ENCODE data around the gene KLK1. TPM values are rescaled to one million over a fixed set of nuclear protein-coding genes. Genes with fewer than 3 reads are reported as not detected.
"Not testable (repeated sequence)": the region's sequence is repeated elsewhere in the genome, so short reads cannot be mapped to it uniquely, and the experiment has no call there.

The KLK1 gene
- polyA plus RNA-seq, 1 experiment: 0.15 TPM

DNA sequence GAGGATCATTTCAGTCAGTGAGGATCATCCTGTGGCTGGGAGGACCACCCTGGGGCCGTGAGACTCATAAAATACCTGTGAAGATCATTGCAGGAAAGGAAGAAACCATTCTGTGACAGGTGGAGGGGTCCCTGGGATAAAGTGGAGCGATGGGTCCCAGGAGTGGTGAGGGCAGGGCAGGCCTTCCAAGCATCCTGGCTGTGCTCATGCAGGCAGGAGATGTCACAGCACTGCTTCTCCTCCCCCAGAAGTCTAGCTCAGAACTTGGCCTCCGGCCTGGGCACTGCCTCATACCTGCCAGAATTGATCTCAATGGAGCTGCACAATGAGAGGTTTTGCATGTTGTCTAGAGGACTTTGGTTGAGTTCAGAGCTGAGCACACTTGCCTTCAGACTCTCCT, 11.1 kb downstream of the KLK1 start:
- CTCF ChIA-PET: no interaction called here
- POLR2A ChIA-PET: no interaction called here
- Histone ChIP-seq H3K36me3 (ENCODE audit: control insufficient read depth, insufficient read depth, low read length) (no peaks in the 10 kb centered on the region), H3K4me3 (ENCODE audit: low read depth, low read length) (no peak overlapping the region), H3K27me3 (ENCODE audit: control insufficient read depth, insufficient read depth, low read length) (no peaks in the 10 kb centered on the region)
- no peak for DNase-seq (ENCODE audit: low read depth)
- TF ChIP-seq, protein P1, sequence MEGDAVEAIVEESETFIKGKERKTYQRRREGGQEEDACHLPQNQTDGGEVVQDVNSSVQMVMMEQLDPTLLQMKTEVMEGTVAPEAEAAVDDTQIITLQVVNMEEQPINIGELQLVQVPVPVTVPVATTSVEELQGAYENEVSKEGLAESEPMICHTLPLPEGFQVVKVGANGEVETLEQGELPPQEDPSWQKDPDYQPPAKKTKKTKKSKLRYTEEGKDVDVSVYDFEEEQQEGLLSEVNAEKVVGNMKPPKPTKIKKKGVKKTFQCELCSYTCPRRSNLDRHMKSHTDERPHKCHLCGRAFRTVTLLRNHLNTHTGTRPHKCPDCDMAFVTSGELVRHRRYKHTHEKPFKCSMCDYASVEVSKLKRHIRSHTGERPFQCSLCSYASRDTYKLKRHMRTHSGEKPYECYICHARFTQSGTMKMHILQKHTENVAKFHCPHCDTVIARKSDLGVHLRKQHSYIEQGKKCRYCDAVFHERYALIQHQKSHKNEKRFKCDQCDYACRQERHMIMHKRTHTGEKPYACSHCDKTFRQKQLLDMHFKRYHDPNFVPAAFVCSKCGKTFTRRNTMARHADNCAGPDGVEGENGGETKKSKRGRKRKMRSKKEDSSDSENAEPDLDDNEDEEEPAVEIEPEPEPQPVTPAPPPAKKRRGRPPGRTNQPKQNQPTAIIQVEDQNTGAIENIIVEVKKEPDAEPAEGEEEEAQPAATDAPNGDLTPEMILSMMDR (IDR thresholded peaks at IDR 0.05; ENCODE audit: insufficient read depth, low read depth, low read length): no peak

DNA sequence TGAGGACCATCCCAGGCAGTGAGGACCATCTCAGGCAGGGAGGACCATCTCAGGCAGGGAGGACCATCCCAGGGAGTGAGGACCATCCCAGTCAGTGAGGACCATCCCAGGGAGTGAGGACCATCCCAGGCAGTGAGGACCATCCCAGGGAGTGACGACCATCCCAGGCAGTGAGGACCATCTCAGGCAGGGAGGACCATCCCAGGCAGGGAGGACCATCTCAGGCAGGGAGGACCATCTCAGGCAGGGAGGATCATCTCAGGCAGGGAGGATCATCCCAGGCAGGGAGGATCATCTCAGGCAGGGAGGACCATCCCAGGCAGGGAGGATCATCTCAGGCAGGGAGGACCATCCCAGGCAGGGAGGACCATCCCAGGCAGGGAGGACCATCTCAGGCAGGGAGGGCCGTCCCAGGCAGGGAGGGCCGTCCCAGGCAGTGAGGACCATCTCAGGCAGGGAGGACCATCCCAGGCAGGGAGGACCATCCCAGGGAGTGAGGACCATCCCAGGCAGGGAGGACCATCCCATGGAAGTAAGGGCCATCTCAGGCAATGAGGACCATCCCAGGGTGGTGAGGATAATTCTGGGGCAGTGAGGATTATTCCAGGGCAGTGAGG, 11.9 kb downstream of the KLK1 start:
- H3K4me3 ChIP-seq (ENCODE audit: low read depth, low read length); DNase-seq (ENCODE audit: low read depth); H3K36me3 ChIP-seq (ENCODE audit: control insufficient read depth, insufficient read depth, low read length); H3K27me3 ChIP-seq (ENCODE audit: control insufficient read depth, insufficient read depth, low read length); POLR2A ChIA-PET; CTCF ChIA-PET: not testable (repeated sequence)

DNA sequence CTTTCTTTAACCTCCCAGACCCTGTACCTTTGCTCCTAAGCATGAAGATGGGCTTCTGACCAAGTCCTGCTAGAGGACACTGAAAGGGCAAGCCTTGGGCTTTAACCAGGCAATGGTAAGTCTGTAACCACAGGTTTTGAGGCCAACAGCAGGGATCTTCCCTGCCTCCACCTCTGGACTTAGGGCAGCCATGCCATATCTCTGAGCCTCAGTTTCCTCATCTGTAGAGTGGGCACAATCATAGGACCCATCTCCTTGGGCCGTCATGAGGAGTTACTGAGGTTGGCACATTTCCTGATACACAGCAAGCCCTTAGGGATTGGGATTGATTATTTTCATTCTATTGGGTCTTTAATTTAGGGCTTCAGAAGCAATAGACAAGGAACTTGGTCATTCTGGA, 14.7 kb downstream of the KLK1 start:
- H3K4me3 ChIP-seq (ENCODE audit: low read depth, low read length): no peak overlapping the region
- no peak for DNase-seq (ENCODE audit: low read depth)
- ChIA-PET POLR2A (no interaction called here), CTCF (no interaction called here)
- H3K36me3 ChIP-seq (ENCODE audit: control insufficient read depth, insufficient read depth, low read length): no peaks in the 10 kb centered on the region
- no peaks in the 10 kb centered on the region for H3K27me3 ChIP-seq (ENCODE audit: control insufficient read depth, insufficient read depth, low read length)
- TF ChIP-seq, protein P1 (IDR thresholded peaks at IDR 0.05; ENCODE audit: insufficient read depth, low read depth, low read length): no peak

DNA sequence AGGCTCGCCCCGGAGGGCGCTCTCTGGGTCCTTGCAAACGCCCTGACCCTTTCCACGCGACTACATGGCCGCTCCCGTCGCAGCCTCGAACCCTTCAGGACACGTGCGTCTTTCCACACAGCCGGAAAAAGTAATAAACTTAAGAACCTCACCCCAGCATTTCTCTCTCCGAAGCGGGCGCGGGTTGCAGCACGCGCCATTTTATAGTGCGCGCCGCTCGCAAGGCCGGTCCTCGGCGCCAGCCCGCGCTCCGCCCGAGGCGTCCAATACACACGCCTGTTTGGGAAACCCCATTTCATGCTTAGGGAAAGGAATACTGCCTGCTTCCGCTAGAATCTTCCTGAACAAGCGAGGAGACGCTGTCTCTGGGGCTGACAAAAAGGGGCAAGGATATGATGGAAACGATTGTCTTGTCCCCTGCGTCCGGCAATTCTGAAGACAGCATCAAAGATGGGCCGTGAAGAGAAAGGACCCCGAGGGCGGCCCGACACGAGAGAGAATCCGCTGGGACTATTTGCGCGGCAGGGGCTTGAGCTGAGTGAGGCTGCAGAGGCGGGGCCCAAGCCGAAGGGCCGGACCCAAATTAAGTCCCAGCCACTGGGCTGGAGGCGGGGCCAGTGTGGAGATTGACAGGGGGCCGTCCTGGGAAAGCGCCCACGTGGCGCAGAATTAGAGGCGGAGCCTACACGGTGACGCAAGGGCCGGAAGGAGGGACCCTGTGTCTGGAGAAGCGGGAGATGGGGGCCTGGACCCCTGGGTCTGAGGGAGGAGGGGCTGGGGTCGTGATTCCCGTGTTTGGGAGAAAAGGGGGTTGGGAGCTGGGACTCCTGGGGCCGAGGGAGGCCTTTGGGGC, 18.9 kb downstream of the KLK1 start:
- Histone ChIP-seq H3K36me3 (ENCODE audit: control insufficient read depth, insufficient read depth, low read length) (peaks cover 6% of the 10 kb centered on the region), H3K27me3 (ENCODE audit: control insufficient read depth, insufficient read depth, low read length) (no peaks in the 10 kb centered on the region), H3K4me3 (ENCODE audit: low read depth, low read length) (peak overlapping the region; percentile 98)
- POLR2A ChIA-PET: interaction anchor here (0.6 to 1.0 kb wide), 3 partner anchors 12 to 899 kb away, joined by 3 to 4 read pairs (median 3); no protein-coding TSS in a partner anchor
- CTCF ChIA-PET: interaction anchor here (1.0 kb wide), 1 partner anchor 117 kb away, joined by 3 read pairs; no protein-coding TSS in a partner anchor
- TF ChIP-seq, protein P1 (IDR thresholded peaks at IDR 0.05; ENCODE audit: insufficient read depth, low read depth, low read length): 0 out of 2 replicates have a peak, but pooled peaks have one; percentile 2
- peak; percentile 84 for DNase-seq (ENCODE audit: low read depth)

DNA sequence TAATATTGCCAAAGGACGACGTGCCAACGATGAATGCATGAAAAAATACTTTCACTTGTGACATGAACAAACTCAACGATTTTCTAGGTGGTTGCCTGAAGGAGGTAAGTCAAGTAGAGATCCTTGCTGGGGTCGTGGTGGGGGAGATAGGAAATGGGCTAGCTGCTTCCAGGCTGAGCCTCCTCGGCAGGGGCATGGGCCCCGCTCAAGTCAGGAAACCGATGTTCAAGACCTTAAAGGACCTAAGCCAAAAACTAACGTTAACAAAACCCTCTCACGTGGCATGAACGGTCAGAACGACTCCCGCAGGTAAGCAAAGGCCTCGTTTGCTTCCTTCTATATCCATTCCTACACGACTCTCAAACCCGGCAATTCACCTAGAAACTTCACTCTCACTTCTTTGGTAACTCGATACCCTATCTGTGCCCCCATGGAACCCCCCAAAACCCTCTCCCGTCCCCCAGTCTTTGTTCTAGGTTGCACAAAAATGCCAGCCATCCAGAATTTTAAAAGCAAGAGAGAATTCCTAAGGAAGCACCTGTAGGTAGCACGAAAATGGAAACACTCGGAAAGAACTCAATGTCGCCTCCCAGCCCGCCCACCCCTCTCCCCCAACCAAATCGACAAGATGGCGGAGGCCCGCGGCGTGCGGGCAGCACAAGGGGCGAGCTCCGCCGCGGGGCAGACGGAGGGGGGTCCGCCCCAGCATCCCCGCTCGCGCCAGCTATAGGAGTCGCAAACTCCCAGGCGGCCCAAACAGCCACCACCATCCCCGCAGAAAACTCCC, 19.8 kb downstream of the KLK1 start:
- Histone ChIP-seq H3K27me3 (ENCODE audit: control insufficient read depth, insufficient read depth, low read length) (no peaks in the 10 kb centered on the region), H3K4me3 (ENCODE audit: low read depth, low read length) (peak overlapping the region; percentile 98), H3K36me3 (ENCODE audit: control insufficient read depth, insufficient read depth, low read length) (peaks cover 10% of the 10 kb centered on the region)
- TF ChIP-seq, protein P1 (IDR thresholded peaks at IDR 0.05; ENCODE audit: insufficient read depth, low read depth, low read length): no peak
- ChIA-PET CTCF (interaction anchor here (1.5 kb wide), 1 partner anchor 134 kb away, joined by 6 read pairs; no protein-coding TSS in a partner anchor), POLR2A (interaction anchor here (1.0 kb wide), 1 partner anchor 12 kb away, joined by 3 read pairs; no protein-coding TSS in a partner anchor)
- no peak for DNase-seq (ENCODE audit: low read depth)
